HepG2 (cell line): ENCODE data around the gene SV2B. TPM values are rescaled to one million over a fixed set of nuclear protein-coding genes. Genes with fewer than 3 reads are reported as not detected.

Experiments
- ATAC-seq: fragments of 200-7000 bp; cut with Tn5 transposase; 3 replicates; pipeline ENCODE4 v1.9.1; 2020; ENCODE audit warnings: mild to moderate bottlenecking, moderate library complexity
- BruUV-seq: library from RNA; stranded (reverse); fragments of 400-500 nt; replicated peaks from 2 replicates; lab custom pipeline; 2021; lab: Mats Ljungman, UMichigan
- CTCF ChIA-PET: fragments of 300-600 bp; formaldehyde crosslinking; extraction: SDS; loops from one replicate; lab custom pipeline; 2021; ENCODE audit warnings: low total read pairs, inconsistent platforms, low intra/inter-chr PET ratio; lab: Yijun Ruan, JAX
- POLR2A ChIA-PET: fragments of 350-600 bp; sonication (Branson Sonifier 250); formaldehyde crosslinking; loops from one replicate; lab custom pipeline; 2020; ENCODE audit warnings: antibody characterized with exemption, inconsistent platforms; lab: Yijun Ruan, JAX
- DNase-seq: peaks from one replicate; pipeline ENCODE4 v3.0.0-alpha.2; 2015; ENCODE audit warnings: low spot score
- FAIRE-seq: peaks from 3 replicates; lab custom pipeline; 2011; peaks lifted over from hg19 to GRCh38; lab: Jason Lieb, UNC
- H2AFZ ChIP-seq: one replicate; pipeline ENCODE4 v1.6.1; 2011; ENCODE audit warnings: low read length, inconsistent platforms
- H3K27ac ChIP-seq: fragments of 300-600 bp; 3 replicates; pipeline ENCODE4 v1.8.0; 2011; ENCODE audit warnings: mixed run types, mild to moderate bottlenecking, mixed read lengths, low read length, inconsistent platforms; ENCODE audit not compliant: insufficient read depth; ENCODE audit errors: extremely low read length
- H3K27me3 ChIP-seq, 2 experiments: fragments of 200-600 bp in 1 of 2; 2 replicates in 1 of 2; 3 replicates in 1 of 2; pipeline versions ENCODE4 v1.6.0 to v1.8.0; 2011; ENCODE audit warnings: low read length in 2 of 2, mild to moderate bottlenecking in 2 of 2, moderate library complexity in 2 of 2, inconsistent platforms in 1 of 2; ENCODE audit not compliant: insufficient read depth in 2 of 2, control insufficient read depth in 1 of 2
- H3K36me3 ChIP-seq, 2 experiments: fragments of 200-600 bp in 1 of 2; replicated peaks in 1 of 2; 2 replicates in 1 of 2; 3 replicates in 1 of 2; pipeline versions ENCODE4 v1.5.1 to v1.8.0; 2011; ENCODE audit warnings: low read length in 2 of 2, inconsistent platforms in 1 of 2; ENCODE audit not compliant: insufficient read depth in 2 of 2, control insufficient read depth in 1 of 2
- H3K4me1 ChIP-seq: 2 replicates; pipeline ENCODE4 v1.5.1; 2012; ENCODE audit warnings: low read length, inconsistent platforms; ENCODE audit not compliant: insufficient read depth
- H3K4me2 ChIP-seq: 2 replicates; pipeline ENCODE4 v1.6.0; 2011; ENCODE audit warnings: low read depth, low read length, inconsistent platforms
- H3K4me3 ChIP-seq, 3 experiments: fragments of 200-600 bp in 1 of 3; sonication (generic), shearing (Covaris generic) in 1 of 3; replicated peaks in 1 of 3; 2 replicates each; pipeline ENCODE4 v1.5.1; 2011 to 2016; ENCODE audit warnings: low read length in 3 of 3, inconsistent platforms in 2 of 3, low read depth in 2 of 3, mild to moderate bottlenecking in 2 of 3, control low read depth in 1 of 3, mixed read lengths in 1 of 3; ENCODE audit not compliant: insufficient read depth in 1 of 3
- H3K79me2 ChIP-seq: one replicate; pipeline ENCODE4 v1.6.1; 2011; ENCODE audit warnings: low read length, inconsistent platforms; ENCODE audit not compliant: insufficient read depth
- H3K9ac ChIP-seq: 2 replicates; pipeline ENCODE4 v1.6.0; 2011; ENCODE audit warnings: mild to moderate bottlenecking, low read depth, low read length, inconsistent platforms; ENCODE audit not compliant: insufficient read depth
- H3K9me3 ChIP-seq: 2 replicates; pipeline ENCODE4 v1.5.1; 2012; ENCODE audit warnings: mild to moderate bottlenecking, low read length
- H4K20me1 ChIP-seq: 2 replicates; pipeline ENCODE4 v1.6.0; 2011; ENCODE audit warnings: inconsistent platforms, mild to moderate bottlenecking, low read length, moderate library complexity; ENCODE audit not compliant: insufficient read depth
- ATRX ChIP-seq: sonication (generic); formaldehyde crosslinking; IDR thresholded peaks from 2 replicates; pipeline ENCODE4 v1.4.0; 2020; ENCODE audit warnings: missing genetic modification reagents, borderline replicate concordance
- CBX2 ChIP-seq, 2 experiments: fragments of 200-600 bp in 1 of 2; sonication (generic); formaldehyde crosslinking in 1 of 2; IDR thresholded peaks; 2 replicates each; pipeline versions ENCODE4 v1.7.0 to v1.8.1; 2018 to 2022; ENCODE audit warnings: low read depth in 2 of 2, low read length in 1 of 2, mild to moderate bottlenecking in 1 of 2, missing genetic modification reagents in 1 of 2
- ESRRA ChIP-seq: sonication (generic); formaldehyde crosslinking; IDR thresholded peaks from 2 replicates; pipeline ENCODE4 v1.5.1; 2020; ENCODE audit warnings: mild to moderate bottlenecking, low read depth, missing genetic modification reagents
- GLI4 ChIP-seq: sonication (generic); formaldehyde crosslinking; IDR thresholded peaks from 2 replicates; pipeline ENCODE4 v1.5.1; 2020; ENCODE audit warnings: missing genetic modification reagents, mild to moderate bottlenecking, moderate library complexity, borderline replicate concordance
- HNF4G ChIP-seq, 2 experiments: sonication (generic) in 1 of 2; formaldehyde crosslinking in 1 of 2; IDR thresholded peaks; 2 replicates each; pipeline versions ENCODE4 v1.4.0 to v1.6.1; 2011 to 2020; ENCODE audit warnings: borderline replicate concordance in 2 of 2, low read depth in 2 of 2, mild to moderate bottlenecking in 2 of 2, low read length in 1 of 2, missing genetic modification reagents in 1 of 2, moderate library complexity in 1 of 2
- KDM1A ChIP-seq: IDR thresholded peaks from 2 replicates; pipeline ENCODE4 v1.6.1; 2016; ENCODE audit warnings: missing compliant biosample characterization
- MZF1 ChIP-seq: sonication (generic); formaldehyde crosslinking; IDR thresholded peaks from 2 replicates; pipeline ENCODE4 v1.8.1; 2023; ENCODE audit warnings: mild to moderate bottlenecking, missing genetic modification reagents, borderline replicate concordance
- NONO ChIP-seq, 2 experiments: fragments of 450-650 bp in 1 of 2; sonication (generic) in 1 of 2; formaldehyde crosslinking in 1 of 2; IDR thresholded peaks in 1 of 2; conservative IDR thresholded peaks in 1 of 2; 2 replicates each; pipeline versions ENCODE4 v1.6.1 to v1.8.0; 2017 to 2022; ENCODE audit warnings: mild to moderate bottlenecking in 1 of 2, missing genetic modification reagents in 1 of 2, moderate library complexity in 1 of 2
- RXRA ChIP-seq: sonication (generic); formaldehyde crosslinking; IDR thresholded peaks from 2 replicates; pipeline ENCODE4 v1.5.1; 2020; ENCODE audit warnings: missing genetic modification reagents
- TCF12 ChIP-seq, 2 experiments: fragments of 450-650 bp in 1 of 2; sonication (generic) in 1 of 2; formaldehyde crosslinking in 1 of 2; IDR thresholded peaks; 2 replicates each; pipeline versions ENCODE4 v1.6.1 to v1.8.0; 2017 to 2022; ENCODE audit warnings: antibody characterized with exemption in 1 of 2, mild to moderate bottlenecking in 1 of 2, missing genetic modification reagents in 1 of 2, moderate library complexity in 1 of 2
- ZNF124 ChIP-seq: sonication (generic); formaldehyde crosslinking; IDR thresholded peaks from 2 replicates; pipeline ENCODE4 v1.4.0; 2020; ENCODE audit warnings: missing genetic modification reagents
- ZNF160 ChIP-seq: sonication (generic); formaldehyde crosslinking; IDR thresholded peaks from 2 replicates; pipeline ENCODE4 v1.8.0; 2022; ENCODE audit warnings: mild to moderate bottlenecking, inconsistent platforms, missing genetic modification reagents
- ZNF784 ChIP-seq: sonication (generic); formaldehyde crosslinking; IDR thresholded peaks from 2 replicates; pipeline ENCODE4 v1.5.1; 2020; ENCODE audit warnings: missing genetic modification reagents, mild to moderate bottlenecking, borderline replicate concordance
- WGBS: methylation state at CpG from one replicate; pipeline ENCODE4 v1.1.6; 2017; ENCODE audit warnings: low lambda C conversion rate; 5-methylcytosine and 5-hydroxymethylcytosine counted together
- in situ Hi-C: cut with HindIII; loops from 2 replicates; pipeline ENCODE4 v1.10.0; 2017; ENCODE audit warnings: low pct_unique_long_range_greater_than_20kb; ENCODE audit not compliant: extremely low pct_ligation_motif_present
- intact Hi-C: fragments of 100-400 bp; cut with micrococcal nuclease; formaldehyde crosslinking; loops from one replicate; pipeline ENCODE4 v1.10.0; 2022; ENCODE audit not compliant: unreplicated experiment
- polyA plus RNA-seq, 8 experiments: library from polyadenylated mRNA; depleted of rRNA in 3 of 8; stranded (reverse) in 7 of 8; unstranded in 1 of 8; fragments of >200 nt; fragmentation: Illumina TruSeq in 4 of 8; extraction: Trizol in 4 of 8; gene quantifications; 2 replicates each; pipeline versions ENCODE4 v1.2.1 to v1.2.3, GENCODE V29; 2011 to 2016; ENCODE audit warnings: low read depth in 4 of 8, missing spikeins in 1 of 8, mixed read lengths in 1 of 8; ENCODE audit not compliant: insufficient read depth in 1 of 8
- total RNA-seq, 5 experiments: library from RNA; depleted of rRNA; stranded (reverse); fragments of >200 nt; fragmentation: Illumina TruSeq; extraction: Trizol; gene quantifications; 2 replicates each; pipeline ENCODE4 v1.2.3, GENCODE V29; 2016; ENCODE audit warnings: low read depth in 1 of 5

SV2B gene
- total and polyA plus RNA-seq, 2 of the 13 experiments (the other 11 are each of a cell fraction or from before 2014, with no cell fraction given), result not detected

GRCh38 chr15:91348752-91349500 is 248.9 kb downstream of the SV2B start:
- intact Hi-C loops (no loop called here), in situ Hi-C loops (no loop called here)
- no peaks in the 10 kb centered on the region for H3K27me3 ChIP-seq
- H3K4me1 ChIP-seq, result no peaks in the 10 kb centered on the region
- no peak overlapping the region for H3K27ac ChIP-seq
- FAIRE-seq (no peak), DNase-seq (no peak), ATAC-seq (no peak)
- no peaks in the 10 kb centered on the region for H3K36me3 ChIP-seq
- TF ChIP-seq ATRX (CRISPR knock-in tag), result no peak
- TF ChIP-seq CBX2 (IDR thresholded peaks at IDR 0.05; ENCODE audit: low read depth, low read length), result no peak
- no peak for TF ChIP-seq CBX2 (CRISPR knock-in tag; IDR thresholded peaks at IDR 0.05; ENCODE audit: low read depth)
- TF ChIP-seq TCF12 (IDR thresholded peaks at IDR 0.05), result no peak
- TF ChIP-seq TCF12 (CRISPR knock-in tag; IDR thresholded peaks at IDR 0.05), result no peak
- TF ChIP-seq KDM1A (CRISPR knock-in tag), result no peak
- no peak for TF ChIP-seq HNF4G (IDR thresholded peaks at IDR 0.05; ENCODE audit: borderline replicate concordance, low read depth, low read length)
- no peak for TF ChIP-seq HNF4G (CRISPR knock-in tag; IDR thresholded peaks at IDR 0.05; ENCODE audit: borderline replicate concordance, low read depth)
- TF ChIP-seq RXRA (CRISPR knock-in tag), result no peak
- no peak for TF ChIP-seq ZNF160
- no peak for TF ChIP-seq ESRRA (CRISPR knock-in tag)
- no peak for TF ChIP-seq MZF1 (CRISPR knock-in tag)
- TF ChIP-seq ZNF784 (CRISPR knock-in tag), result no peak
- TF ChIP-seq NONO (IDR thresholded peaks at IDR 0.05), result no peak
- TF ChIP-seq NONO (CRISPR knock-in tag; conservative IDR thresholded peaks at IDR 0.05), result no peak
- no peak for TF ChIP-seq GLI4 (CRISPR knock-in tag)
- no peak for TF ChIP-seq ZNF124 (CRISPR knock-in tag)
- 8% methylated on average over 1 of the region's 3 CpGs for WGBS
- H2AFZ ChIP-seq, result no peak overlapping the region
- no peaks in the 10 kb centered on the region for H4K20me1 ChIP-seq
- H3K4me3 ChIP-seq, result no peak overlapping the region
- ChIA-PET POLR2A (no interaction called here), CTCF (no interaction called here)
- no peaks in the 10 kb centered on the region for H3K9me3 ChIP-seq
- no peak overlapping the region for H3K4me2 ChIP-seq
- no TSS peak for BruUV-seq
- no peak overlapping the region for H3K9ac ChIP-seq
- no peaks in the 10 kb centered on the region for H3K79me2 ChIP-seq

Other genes starting within 250 kb of the SV2B start
- gene FURIN, start 231.7 kb upstream of the SV2B start, total RNA-seq (2016; rRNA removed; fragmentation: Illumina TruSeq; extraction: Trizol), result 13.9 and 17.4 TPM in 2 replicates
- 15.2 and 17.3 TPM in 2 replicates for gene FURIN, start 231.7 kb upstream of the SV2B start, polyA plus RNA-seq (2011; rRNA removed)
- gene FES, start 215.8 kb upstream of the SV2B start, total RNA-seq (2016; rRNA removed; fragmentation: Illumina TruSeq; extraction: Trizol), result 8.5 and 9.5 TPM in 2 replicates
- gene FES, start 215.8 kb upstream of the SV2B start, polyA plus RNA-seq (2011; rRNA removed), result 4.0 and 4.3 TPM in 2 replicates
- gene MAN2A2, start 197.0 kb upstream of the SV2B start, total RNA-seq (2016; rRNA removed; fragmentation: Illumina TruSeq; extraction: Trizol), result 6.7 and 17.5 TPM in 2 replicates
- gene MAN2A2, start 197.0 kb upstream of the SV2B start, polyA plus RNA-seq (2011; rRNA removed), result 43.8 and 51.5 TPM in 2 replicates
- gene HDDC3, start 167.7 kb upstream of the SV2B start, total RNA-seq (2016; rRNA removed; fragmentation: Illumina TruSeq; extraction: Trizol), result 28.3 and 30.0 TPM in 2 replicates
- 18.7 and 21.7 TPM in 2 replicates for gene HDDC3, start 167.7 kb upstream of the SV2B start, polyA plus RNA-seq (2011; rRNA removed)
- 39.2 and 39.7 TPM in 2 replicates for gene UNC45A, start 165.0 kb upstream of the SV2B start, total RNA-seq (2016; rRNA removed; fragmentation: Illumina TruSeq; extraction: Trizol)
- gene UNC45A, start 165.0 kb upstream of the SV2B start, polyA plus RNA-seq (2011; rRNA removed), result 33.8 and 39.6 TPM in 2 replicates
- gene RCCD1, start 145.4 kb upstream of the SV2B start, total RNA-seq (2016; rRNA removed; fragmentation: Illumina TruSeq; extraction: Trizol), result 10.0 and 15.1 TPM in 2 replicates
- gene RCCD1, start 145.4 kb upstream of the SV2B start, polyA plus RNA-seq (2011; rRNA removed), result 12.9 and 14.1 TPM in 2 replicates
- gene PRC1, start 105.7 kb upstream of the SV2B start, total RNA-seq (2016; rRNA removed; fragmentation: Illumina TruSeq; extraction: Trizol), result 162 and 214 TPM in 2 replicates
- 85.1 and 137 TPM in 2 replicates for gene PRC1, start 105.7 kb upstream of the SV2B start, polyA plus RNA-seq (2011; rRNA removed)
- 14.7 and 16.5 TPM in 2 replicates for gene VPS33B, start 77.7 kb upstream of the SV2B start, total RNA-seq (2016; rRNA removed; fragmentation: Illumina TruSeq; extraction: Trizol)
- gene VPS33B, start 77.7 kb upstream of the SV2B start, polyA plus RNA-seq (2011; rRNA removed), result 13.9 and 15.8 TPM in 2 replicates